HG03108 (cell line): ENCODE data around the gene ZFPM1.

ENCODE experiments used
- ATAC-seq: cut with Tn5 transposase; IDR thresholded peaks from one replicate; pipeline ENCODE4 v1.9.1; 2021; ENCODE audit warnings: moderate library complexity; ENCODE audit not compliant: unreplicated experiment

ZFPM1 gene

GRCh38 chr16:88536510-88536909 is 83.4 kb downstream of the ZFPM1 start:
- ATAC-seq: no peak

DNA sequence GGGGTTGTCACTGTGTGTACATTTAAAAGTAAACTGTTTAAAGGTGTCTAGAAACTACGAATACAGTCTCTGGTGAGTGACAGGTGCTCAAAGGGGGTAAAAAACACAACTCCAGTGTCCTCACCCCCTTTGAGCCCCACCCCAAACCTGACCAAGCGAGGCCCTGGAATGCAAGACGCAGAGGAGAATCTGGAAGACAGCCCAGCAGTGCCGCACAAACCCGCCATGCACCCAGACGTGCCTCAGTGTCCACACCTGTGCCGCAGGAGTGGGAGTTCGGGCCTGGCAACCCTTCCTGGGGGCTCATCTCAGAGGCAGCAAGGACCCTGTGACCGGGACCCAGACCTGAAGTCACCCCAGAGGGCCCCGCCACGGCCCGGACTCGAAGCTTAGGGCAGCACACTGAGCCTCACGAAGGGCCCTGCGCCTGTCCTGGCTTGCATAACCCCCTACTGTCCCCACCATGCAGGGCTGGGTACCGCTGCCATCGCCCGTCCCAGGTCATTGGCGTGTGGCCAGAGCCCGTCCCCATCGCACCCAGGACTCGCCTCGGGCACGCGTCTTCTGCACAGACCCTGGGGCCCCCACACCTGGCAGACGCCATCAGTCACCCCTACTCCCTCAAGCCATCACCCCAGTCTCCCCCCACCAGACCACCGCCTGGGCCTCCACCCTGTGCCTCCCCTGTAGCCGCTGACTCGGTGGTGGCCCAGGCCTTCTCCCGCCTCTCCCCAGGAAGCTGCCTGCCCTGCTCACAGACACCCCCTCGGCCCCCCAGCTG is 84.1 kb downstream of the ZFPM1 start:
- ATAC-seq: no peak

DNA sequence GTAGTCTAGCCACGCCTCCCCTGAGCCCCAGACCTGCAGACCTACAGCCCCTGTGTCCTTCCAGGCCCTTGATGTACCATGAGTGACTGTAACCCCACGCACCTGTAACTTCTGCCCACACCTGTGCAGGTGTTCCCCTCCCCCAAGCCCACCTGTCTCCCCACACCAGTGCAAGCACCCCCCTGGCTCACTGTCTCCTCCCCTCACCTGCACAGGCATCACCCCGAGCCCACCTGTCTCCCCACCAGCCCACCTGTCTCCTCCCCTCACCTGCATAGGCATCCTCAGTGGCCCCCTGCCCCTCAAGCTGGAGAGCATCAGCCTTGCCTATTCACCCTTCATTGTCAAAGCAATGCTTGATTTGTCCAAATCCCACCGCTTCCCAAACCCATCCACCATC is 84.8 kb downstream of the ZFPM1 start:
- ATAC-seq: no peak

- no peak for ATAC-seq
Observed at GRCh38 chr16:88538366-88539060, 85.4 kb downstream of the ZFPM1 start.

GRCh38 chr16:88539261-88539651 is 86.2 kb downstream of the ZFPM1 start:
- ATAC-seq: no peak

GRCh38 chr16:88539652-88540345 is 86.7 kb downstream of the ZFPM1 start:
- no peak for ATAC-seq

GRCh38 chr16:88540346-88540977 is 87.4 kb downstream of the ZFPM1 start:
- no peak for ATAC-seq

- no peak for ATAC-seq
Observed at GRCh38 chr16:88541831-88542616, 88.9 kb downstream of the ZFPM1 start.

GRCh38 chr16:88543230-88543813 is 90.2 kb downstream of the ZFPM1 start:
- no peak for ATAC-seq

- no peak for ATAC-seq
Observed at GRCh38 chr16:88545781-88546180, 92.7 kb downstream of the ZFPM1 start.

DNA sequence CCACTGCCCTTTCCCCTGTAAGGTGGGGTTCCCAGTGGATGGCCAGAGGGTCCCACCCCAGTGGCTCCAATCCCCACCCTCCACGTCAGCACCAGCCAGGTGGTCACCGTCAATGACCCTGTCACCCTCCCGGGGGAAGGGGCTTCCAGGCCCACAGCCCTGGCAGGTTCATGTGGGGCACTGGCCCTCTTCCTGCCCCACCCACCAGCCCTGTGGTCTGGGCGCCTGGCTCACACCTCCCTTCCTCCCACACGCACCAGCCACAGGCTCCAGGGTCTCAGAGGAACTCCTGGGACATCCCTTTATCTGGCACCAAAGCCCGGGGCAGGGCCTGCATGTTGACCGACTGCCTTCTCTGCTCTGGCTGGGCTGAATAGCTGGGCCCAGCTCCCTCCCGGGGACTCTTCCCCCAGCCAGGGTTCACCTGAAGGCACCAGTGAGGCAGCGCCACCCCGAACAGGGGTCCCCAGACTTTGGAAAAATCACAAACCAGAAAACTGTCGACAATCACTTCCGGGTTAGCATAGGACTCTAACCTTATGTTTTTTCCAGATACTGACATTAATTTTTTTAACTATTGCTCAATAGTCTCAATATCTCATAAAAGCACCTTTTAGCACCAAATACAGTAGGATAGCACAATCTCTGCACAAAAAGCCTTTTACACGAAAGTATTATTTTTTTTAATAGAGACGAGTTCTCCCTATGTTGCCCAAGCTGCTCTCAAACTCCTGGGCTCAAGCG is 95.2 kb downstream of the ZFPM1 start:
- ATAC-seq: no peak

- no peak for ATAC-seq
Observed at GRCh38 chr16:88548985-88549384, 95.9 kb downstream of the ZFPM1 start.

DNA sequence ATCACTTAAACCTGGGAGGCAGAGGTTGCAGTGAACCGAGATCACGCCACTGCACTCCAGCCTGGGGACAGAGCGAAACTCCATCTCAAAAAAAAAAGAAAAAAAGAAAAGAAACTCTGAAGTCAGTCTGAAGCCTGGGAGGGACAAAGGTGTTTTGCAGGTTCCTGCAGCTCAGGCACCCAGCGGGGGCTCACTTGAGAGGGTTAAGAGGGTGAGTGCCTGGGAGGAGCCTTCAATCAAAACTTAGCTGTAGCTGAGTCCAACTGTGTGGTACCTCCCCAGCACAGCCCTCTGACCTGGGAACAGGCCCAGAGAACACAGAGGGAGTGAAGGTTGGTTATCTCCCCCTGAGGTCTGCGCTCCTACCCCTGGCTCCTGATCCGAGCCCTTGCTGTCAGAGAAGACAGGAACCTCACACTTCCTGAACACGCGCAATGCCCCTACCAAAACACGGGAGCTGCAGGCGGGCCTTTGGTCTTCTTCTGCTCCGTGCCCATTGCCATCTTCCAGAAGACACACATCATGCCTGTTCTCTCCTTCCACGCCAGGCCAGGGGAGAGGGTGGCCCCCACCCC is 96.7 kb downstream of the ZFPM1 start:
- no peak for ATAC-seq

GRCh38 chr16:88550246-88550661 is 97.2 kb downstream of the ZFPM1 start:
- ATAC-seq: no peak

GRCh38 chr16:88552166-88552565 is 99.1 kb downstream of the ZFPM1 start:
- ATAC-seq: no peak

DNA sequence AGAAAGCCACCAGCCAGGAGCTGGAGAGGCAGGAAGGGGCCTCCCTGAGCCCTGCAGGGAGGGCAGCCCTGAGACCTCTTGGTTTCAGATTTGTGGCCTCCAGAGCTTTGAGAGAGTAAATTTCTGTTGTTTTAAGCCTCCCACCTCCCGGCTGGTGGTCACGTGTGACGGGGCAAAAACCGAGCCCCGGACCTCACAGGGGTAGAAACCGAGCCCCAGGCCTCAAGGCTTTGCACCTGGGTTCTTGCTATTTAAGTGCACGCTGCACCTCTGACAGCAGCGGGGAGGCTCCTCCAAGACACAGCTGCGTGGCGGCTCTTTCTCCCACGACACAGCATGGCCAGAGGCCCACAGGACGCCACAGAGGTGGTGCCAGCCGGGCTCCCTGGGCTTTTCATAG is 99.7 kb downstream of the ZFPM1 start:
- no peak for ATAC-seq

DNA sequence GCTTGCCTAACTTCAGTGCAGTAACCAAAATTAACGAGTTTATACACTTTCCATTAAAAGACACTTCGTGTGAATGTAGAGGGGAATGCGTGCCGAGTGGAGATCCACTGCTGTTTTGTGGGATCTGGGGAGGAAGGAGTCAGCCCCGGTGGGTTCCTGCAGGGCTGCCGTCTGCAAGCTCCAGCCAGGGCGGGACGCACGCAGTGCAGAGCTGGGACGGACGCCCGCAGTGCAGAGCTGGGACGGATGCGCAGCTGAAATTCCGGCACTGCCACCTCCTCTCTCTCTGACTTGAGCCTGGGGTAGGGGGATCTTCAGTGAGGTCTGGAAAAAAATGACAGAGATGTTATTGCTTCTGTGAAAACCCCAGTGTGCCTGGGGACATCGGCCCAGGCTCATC is 100.7 kb downstream of the ZFPM1 start:
- ATAC-seq: no peak

DNA sequence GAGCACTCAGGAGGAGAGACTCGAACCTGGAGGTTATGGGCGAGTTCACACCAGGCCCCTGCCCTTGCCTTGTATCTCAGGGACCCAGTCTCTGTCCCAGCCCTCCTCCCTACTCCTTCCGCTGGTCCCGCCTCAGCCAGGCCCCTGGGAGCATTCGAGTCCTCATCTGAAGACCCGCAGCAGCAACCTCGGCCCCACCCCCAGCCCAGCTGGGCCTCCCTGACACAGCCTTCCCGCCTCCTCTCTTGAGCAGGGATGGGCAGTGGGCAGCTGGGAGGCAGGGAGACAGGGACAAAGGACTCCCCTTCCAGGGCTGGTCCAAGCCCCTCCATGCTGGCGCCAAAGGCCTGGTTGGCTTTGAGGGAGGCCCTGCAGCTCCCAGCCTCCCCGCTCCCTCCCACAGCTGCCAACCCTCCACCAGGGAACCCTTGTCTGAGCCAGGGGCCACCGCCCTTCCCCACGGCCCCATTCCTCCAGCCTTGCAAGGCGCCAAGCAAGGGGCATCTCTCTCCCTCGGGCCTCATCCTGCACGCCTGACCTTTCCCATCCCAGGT is 101.7 kb downstream of the ZFPM1 start:
- no peak for ATAC-seq
